NB4 (cell line): Measurements from ENCODE around the gene LRTM2.

ENCODE experiments used
- DNase-seq: peaks from one replicate; pipeline ENCODE4 v3.0.0; 2010; ENCODE audit warnings: low read depth
- H3K4me3 ChIP-seq: one replicate; pipeline ENCODE4 v1.5.1; 2011; ENCODE audit warnings: mild to moderate bottlenecking, low read depth, low read length, moderate library complexity
- MYC ChIP-seq: IDR thresholded peaks from 2 replicates; pipeline ENCODE4 v1.6.1; 2011; ENCODE audit warnings: low read depth, low read length
- POLR2A ChIP-seq: IDR thresholded peaks from 2 replicates; pipeline ENCODE4 v1.6.1; 2011; ENCODE audit warnings: mild to moderate bottlenecking; ENCODE audit not compliant: insufficient read length; ENCODE audit errors: extremely low read depth
- TF ChIP-seq, protein P1 (sequence below): IDR thresholded peaks from 2 replicates; pipeline ENCODE4 v1.6.1; 2011; ENCODE audit warnings: low read depth, low read length
- TF ChIP-seq, protein P2 (sequence below): IDR thresholded peaks from one replicate; pipeline ENCODE4 v1.5.1; 2012; ENCODE audit warnings: low read depth, low read length

Gene LRTM2

GRCh38 chr12:1835211-1836131 is 15.1 kb downstream of the LRTM2 start:
- no peak overlapping the region for H3K4me3 ChIP-seq
- TF ChIP-seq MYC (0 out of 2 replicates have a peak, but pooled peaks have one; percentile 17), POLR2A (no peak)
- TF ChIP-seq, protein P1, sequence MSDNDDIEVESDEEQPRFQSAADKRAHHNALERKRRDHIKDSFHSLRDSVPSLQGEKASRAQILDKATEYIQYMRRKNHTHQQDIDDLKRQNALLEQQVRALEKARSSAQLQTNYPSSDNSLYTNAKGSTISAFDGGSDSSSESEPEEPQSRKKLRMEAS: peak; percentile 50; the same call in 1 of the 2 replicates
- TF ChIP-seq, protein P2, sequence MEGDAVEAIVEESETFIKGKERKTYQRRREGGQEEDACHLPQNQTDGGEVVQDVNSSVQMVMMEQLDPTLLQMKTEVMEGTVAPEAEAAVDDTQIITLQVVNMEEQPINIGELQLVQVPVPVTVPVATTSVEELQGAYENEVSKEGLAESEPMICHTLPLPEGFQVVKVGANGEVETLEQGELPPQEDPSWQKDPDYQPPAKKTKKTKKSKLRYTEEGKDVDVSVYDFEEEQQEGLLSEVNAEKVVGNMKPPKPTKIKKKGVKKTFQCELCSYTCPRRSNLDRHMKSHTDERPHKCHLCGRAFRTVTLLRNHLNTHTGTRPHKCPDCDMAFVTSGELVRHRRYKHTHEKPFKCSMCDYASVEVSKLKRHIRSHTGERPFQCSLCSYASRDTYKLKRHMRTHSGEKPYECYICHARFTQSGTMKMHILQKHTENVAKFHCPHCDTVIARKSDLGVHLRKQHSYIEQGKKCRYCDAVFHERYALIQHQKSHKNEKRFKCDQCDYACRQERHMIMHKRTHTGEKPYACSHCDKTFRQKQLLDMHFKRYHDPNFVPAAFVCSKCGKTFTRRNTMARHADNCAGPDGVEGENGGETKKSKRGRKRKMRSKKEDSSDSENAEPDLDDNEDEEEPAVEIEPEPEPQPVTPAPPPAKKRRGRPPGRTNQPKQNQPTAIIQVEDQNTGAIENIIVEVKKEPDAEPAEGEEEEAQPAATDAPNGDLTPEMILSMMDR: no peak
- DNase-seq: peak; percentile 52

GRCh38 chr12:1836241-1836803 is 16.0 kb downstream of the LRTM2 start:
- no peak for DNase-seq
- TF ChIP-seq, protein P1: no peak
- no peak for TF ChIP-seq MYC
- TF ChIP-seq, protein P2: no peak
- no peak for TF ChIP-seq POLR2A
- H3K4me3 ChIP-seq: no peak overlapping the region

DNA sequence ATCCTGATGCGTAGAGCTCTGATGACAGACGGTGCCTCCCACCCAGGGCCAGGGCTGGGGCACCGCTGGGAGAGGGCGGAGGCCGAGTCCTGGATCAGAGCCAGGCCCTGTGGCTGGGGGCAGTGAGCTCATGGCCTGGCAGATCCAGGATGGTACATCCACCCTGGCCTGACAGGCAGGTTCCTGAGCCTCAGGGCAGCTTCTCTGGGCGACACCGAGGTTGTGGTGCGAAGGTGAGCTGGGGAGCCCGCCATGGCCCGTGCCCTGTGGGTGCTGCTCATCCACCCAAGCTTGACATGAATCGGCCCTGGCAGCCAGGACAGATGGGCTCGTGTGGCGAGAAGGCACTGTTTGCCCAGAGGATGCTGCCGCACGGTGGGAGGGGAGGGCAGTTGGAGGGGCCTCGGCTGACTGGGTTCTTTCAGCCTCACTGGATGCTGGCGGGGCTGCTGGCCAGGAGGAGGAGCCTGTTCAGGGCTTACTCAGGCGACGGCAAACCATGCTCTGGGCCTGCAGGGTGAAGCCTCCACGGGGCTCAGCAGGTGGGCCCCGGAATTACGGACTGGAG is 16.6 kb downstream of the LRTM2 start:
- no peak overlapping the region for H3K4me3 ChIP-seq
- no peak for TF ChIP-seq MYC
- TF ChIP-seq, protein P2: no peak
- TF ChIP-seq POLR2A: no peak
- TF ChIP-seq, protein P1: no peak
- DNase-seq: no peak

DNA sequence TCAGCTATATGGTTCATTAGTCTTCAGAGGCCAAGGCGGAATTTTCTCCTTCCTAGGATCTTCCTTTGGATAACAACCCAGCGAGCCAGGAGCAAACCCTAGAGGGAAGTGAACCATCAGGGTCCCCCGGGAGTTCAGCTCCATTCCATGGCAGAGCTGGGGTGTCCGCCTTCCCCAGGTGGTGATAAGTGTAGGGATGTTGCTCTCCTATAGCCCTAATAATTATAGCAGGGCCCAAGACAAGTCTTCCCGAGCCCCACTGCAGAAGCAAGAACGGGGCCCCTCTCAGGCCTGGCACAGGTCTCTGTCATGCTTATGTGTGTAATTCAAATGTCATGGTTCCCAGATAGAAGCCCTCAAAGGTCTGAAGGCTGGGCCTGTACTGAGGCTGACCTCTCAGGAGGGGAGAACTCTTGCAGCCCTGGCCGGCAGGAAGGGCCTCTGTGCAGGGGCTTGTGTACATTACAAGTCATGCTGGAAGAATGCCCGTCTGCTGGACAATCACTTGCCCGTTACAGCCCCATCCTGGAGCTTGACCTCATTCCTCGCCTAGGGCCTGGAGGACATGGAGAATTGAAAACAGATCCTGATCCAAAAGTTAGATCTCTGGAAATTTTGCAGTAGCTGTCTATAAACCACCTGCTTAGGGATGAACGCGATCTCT is 17.3 kb downstream of the LRTM2 start:
- no peak for DNase-seq
- TF ChIP-seq MYC (no peak), POLR2A (no peak)
- TF ChIP-seq, protein P1: no peak
- TF ChIP-seq, protein P2: no peak
- no peak overlapping the region for H3K4me3 ChIP-seq

- TF ChIP-seq, protein P1: no peak
- TF ChIP-seq, protein P2: no peak
- TF ChIP-seq POLR2A (no peak), MYC (no peak)
- peak; percentile 56 for DNase-seq
- no peak overlapping the region for H3K4me3 ChIP-seq
Measured at GRCh38 chr12:1838205-1838993, 18.0 kb downstream of the LRTM2 start.
